ENCODE data around the gene ACTR8.

ACTR8 gene

GRCh38 chr3:53826048-53826447 is 55.9 kb downstream of the ACTR8 start:
- H3K27ac Mint-ChIP-seq = no peak overlapping the region

GRCh38 chr3:53824795-53825194 is 57.2 kb downstream of the ACTR8 start:
- Mint-ChIP-seq H3K36me3 (ENCODE audit: low read depth) (no peaks in the 10 kb centered on the region), H3K27me3 (ENCODE audit: low read depth, poor library complexity) (peaks cover 3% of the 10 kb centered on the region), H3K4me3 (no peak overlapping the region), H3K27ac (no peak overlapping the region), H3K9me3 (no peaks in the 10 kb centered on the region), H3K4me1 (peaks cover 8% of the 10 kb centered on the region)
- TF ChIP-seq, protein P1, sequence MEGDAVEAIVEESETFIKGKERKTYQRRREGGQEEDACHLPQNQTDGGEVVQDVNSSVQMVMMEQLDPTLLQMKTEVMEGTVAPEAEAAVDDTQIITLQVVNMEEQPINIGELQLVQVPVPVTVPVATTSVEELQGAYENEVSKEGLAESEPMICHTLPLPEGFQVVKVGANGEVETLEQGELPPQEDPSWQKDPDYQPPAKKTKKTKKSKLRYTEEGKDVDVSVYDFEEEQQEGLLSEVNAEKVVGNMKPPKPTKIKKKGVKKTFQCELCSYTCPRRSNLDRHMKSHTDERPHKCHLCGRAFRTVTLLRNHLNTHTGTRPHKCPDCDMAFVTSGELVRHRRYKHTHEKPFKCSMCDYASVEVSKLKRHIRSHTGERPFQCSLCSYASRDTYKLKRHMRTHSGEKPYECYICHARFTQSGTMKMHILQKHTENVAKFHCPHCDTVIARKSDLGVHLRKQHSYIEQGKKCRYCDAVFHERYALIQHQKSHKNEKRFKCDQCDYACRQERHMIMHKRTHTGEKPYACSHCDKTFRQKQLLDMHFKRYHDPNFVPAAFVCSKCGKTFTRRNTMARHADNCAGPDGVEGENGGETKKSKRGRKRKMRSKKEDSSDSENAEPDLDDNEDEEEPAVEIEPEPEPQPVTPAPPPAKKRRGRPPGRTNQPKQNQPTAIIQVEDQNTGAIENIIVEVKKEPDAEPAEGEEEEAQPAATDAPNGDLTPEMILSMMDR (IDR thresholded peaks at IDR 0.05) = no peak
- no peak for DNase-seq

More at GRCh38 chr3:53826048-53826447, 55.9 kb downstream of the ACTR8 start:
- Mint-ChIP-seq H3K36me3 (ENCODE audit: low read depth) (no peaks in the 10 kb centered on the region), H3K4me1 (peaks cover 8% of the 10 kb centered on the region), H3K9me3 (no peaks in the 10 kb centered on the region), H3K4me3 (no peak overlapping the region), H3K27me3 (ENCODE audit: low read depth, poor library complexity) (peaks cover 3% of the 10 kb centered on the region)
- TF ChIP-seq, protein P1 (IDR thresholded peaks at IDR 0.05) = no peak
- DNase-seq = no peak

- H3K4me3 Mint-ChIP-seq = no peak overlapping the region
- DNase-seq = no peak
- no peaks in the 10 kb centered on the region for H3K36me3 Mint-ChIP-seq (ENCODE audit: low read depth)
- H3K27me3 Mint-ChIP-seq (ENCODE audit: low read depth, poor library complexity) = peaks cover 3% of the 10 kb centered on the region
- H3K4me1 Mint-ChIP-seq = peaks cover 8% of the 10 kb centered on the region
- H3K9me3 Mint-ChIP-seq = no peaks in the 10 kb centered on the region
- H3K27ac Mint-ChIP-seq = no peak overlapping the region
- TF ChIP-seq, protein P1 (IDR thresholded peaks at IDR 0.05) = no peak
Measured at GRCh38 chr3:53823956-53824657, 57.8 kb downstream of the ACTR8 start.

- TF ChIP-seq, protein P1 (IDR thresholded peaks at IDR 0.05) = no peak
- Mint-ChIP-seq H3K27me3 (ENCODE audit: low read depth, poor library complexity) (peaks cover 3% of the 10 kb centered on the region), H3K27ac (no peak overlapping the region), H3K9me3 (no peaks in the 10 kb centered on the region), H3K4me3 (no peak overlapping the region), H3K36me3 (ENCODE audit: low read depth) (no peaks in the 10 kb centered on the region), H3K4me1 (peaks cover 8% of the 10 kb centered on the region)
- DNase-seq = no peak
Measured at GRCh38 chr3:53823026-53823955, 58.7 kb downstream of the ACTR8 start.

GRCh38 chr3:53822331-53822741 is 59.6 kb downstream of the ACTR8 start:
- no peaks in the 10 kb centered on the region for H3K9me3 Mint-ChIP-seq
- H3K4me1 Mint-ChIP-seq = peaks cover 8% of the 10 kb centered on the region
- no peak overlapping the region for H3K4me3 Mint-ChIP-seq
- no peaks in the 10 kb centered on the region for H3K36me3 Mint-ChIP-seq (ENCODE audit: low read depth)
- TF ChIP-seq, protein P1 (IDR thresholded peaks at IDR 0.05) = no peak
- no peak for DNase-seq
- H3K27ac Mint-ChIP-seq = no peak overlapping the region
- H3K27me3 Mint-ChIP-seq (ENCODE audit: low read depth, poor library complexity) = peaks cover 6% of the 10 kb centered on the region

Measured in nephron progenitor cell (in vitro differentiated cells).